Right atrium auricular region (tissue), 2 donors: ENCODE data around the gene NTN1. TPM values are rescaled to one million over a fixed set of nuclear protein-coding genes. Genes with fewer than 3 reads are reported as not detected.

Source experiments
- DNase-seq: peaks from one replicate; pipeline ENCODE4 v3.0.0-alpha.2; 2019; ENCODE audit warnings: low spot score
- H3K27ac ChIP-seq, 2 donors: fragments of 200-600 bp; sonication (generic); 1 replicate in 1 of 2; 2 replicates in 1 of 2; pipeline ENCODE4 v1.5.1; 2016 to 2019
- H3K27me3 ChIP-seq, 2 donors: fragments of 200-600 bp; sonication (generic); one replicate each; pipeline versions ENCODE4 v1.5.1 to v1.6.0; 2017 to 2019
- H3K36me3 ChIP-seq: fragments of 200-600 bp; sonication (generic); one replicate; pipeline ENCODE4 v1.5.1; 2016
- H3K4me1 ChIP-seq, 2 donors: fragments of 200-600 bp; sonication (generic); one replicate each; pipeline versions ENCODE4 v1.5.1 to v1.6.0; 2017 to 2019
- H3K4me3 ChIP-seq, 2 donors: fragments of 200-600 bp; sonication (generic); 1 replicate in 1 of 2; 2 replicates in 1 of 2; pipeline ENCODE4 v1.5.1; 2017 to 2019; ENCODE audit warnings: mild to moderate bottlenecking in 1 of 2, moderate library complexity in 1 of 2
- H3K9me3 ChIP-seq, 2 donors: fragments of 200-600 bp; sonication (generic); one replicate each; pipeline ENCODE4 v1.5.1; 2019
- total RNA-seq, 2 donors: library from RNA; depleted of rRNA; stranded (reverse); fragments of >200 nt; gene quantifications; one replicate each; pipeline ENCODE4 v1.1.0, GENCODE V29; 2016
- TF ChIP-seq, protein P1 (sequence below), 2 donors: fragments of 200-600 bp; sonication (generic); IDR thresholded peaks; one replicate each; pipeline ENCODE4 v1.5.1; 2019; ENCODE audit warnings: antibody characterized with exemption in 2 of 2

NTN1 gene
- total RNA-seq, 2 donors from 2014 or later, result 142 to 163 TPM

GRCh38 chr17:9004132-9004960 is 17.0 kb upstream of the NTN1 start:
- H3K4me1 ChIP-seq, result peaks cover 0 to 21% of the 10 kb centered on the region in 2 donors
- no peaks in the 10 kb centered on the region for H3K36me3 ChIP-seq
- TF ChIP-seq, protein P1, sequence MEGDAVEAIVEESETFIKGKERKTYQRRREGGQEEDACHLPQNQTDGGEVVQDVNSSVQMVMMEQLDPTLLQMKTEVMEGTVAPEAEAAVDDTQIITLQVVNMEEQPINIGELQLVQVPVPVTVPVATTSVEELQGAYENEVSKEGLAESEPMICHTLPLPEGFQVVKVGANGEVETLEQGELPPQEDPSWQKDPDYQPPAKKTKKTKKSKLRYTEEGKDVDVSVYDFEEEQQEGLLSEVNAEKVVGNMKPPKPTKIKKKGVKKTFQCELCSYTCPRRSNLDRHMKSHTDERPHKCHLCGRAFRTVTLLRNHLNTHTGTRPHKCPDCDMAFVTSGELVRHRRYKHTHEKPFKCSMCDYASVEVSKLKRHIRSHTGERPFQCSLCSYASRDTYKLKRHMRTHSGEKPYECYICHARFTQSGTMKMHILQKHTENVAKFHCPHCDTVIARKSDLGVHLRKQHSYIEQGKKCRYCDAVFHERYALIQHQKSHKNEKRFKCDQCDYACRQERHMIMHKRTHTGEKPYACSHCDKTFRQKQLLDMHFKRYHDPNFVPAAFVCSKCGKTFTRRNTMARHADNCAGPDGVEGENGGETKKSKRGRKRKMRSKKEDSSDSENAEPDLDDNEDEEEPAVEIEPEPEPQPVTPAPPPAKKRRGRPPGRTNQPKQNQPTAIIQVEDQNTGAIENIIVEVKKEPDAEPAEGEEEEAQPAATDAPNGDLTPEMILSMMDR (IDR thresholded peaks at IDR 0.05), result no peak
- no peaks in the 10 kb centered on the region for H3K9me3 ChIP-seq
- H3K4me3 ChIP-seq, result peak overlapping the region; percentile 47 to 60
- peak; percentile 50 for DNase-seq
- no peak overlapping the region for H3K27ac ChIP-seq
- no peaks in the 10 kb centered on the region for H3K27me3 ChIP-seq

DNA sequence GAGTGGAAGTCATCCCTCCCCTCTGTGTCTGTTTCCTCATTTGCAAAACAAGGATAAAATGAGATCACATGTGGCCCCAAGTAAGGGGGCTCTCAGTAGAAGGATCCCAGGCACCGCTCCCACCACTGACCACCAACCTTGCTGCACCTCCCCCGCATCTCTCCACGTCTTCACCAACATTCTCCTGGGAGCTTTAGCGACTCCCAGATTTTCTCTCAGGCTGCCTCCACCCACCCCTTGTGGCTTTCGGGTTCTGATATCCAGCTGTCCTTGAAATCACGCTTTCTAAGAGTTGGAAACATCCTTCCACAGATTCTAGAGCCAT is 16.4 kb upstream of the NTN1 start:
- TF ChIP-seq, protein P1 (IDR thresholded peaks at IDR 0.05), result no peak
- H3K27me3 ChIP-seq, result no peaks in the 10 kb centered on the region

GRCh38 chr17:9006175-9006767 is 15.0 kb upstream of the NTN1 start:
- Histone ChIP-seq H3K36me3 (no peaks in the 10 kb centered on the region), H3K27me3 (no peaks in the 10 kb centered on the region), H3K4me3 (no peak overlapping the region), H3K4me1 (peaks cover 0 to 21% of the 10 kb centered on the region in 2 donors), H3K27ac (no peak overlapping the region), H3K9me3 (no peaks in the 10 kb centered on the region)
- TF ChIP-seq, protein P1 (IDR thresholded peaks at IDR 0.05), result no peak
- DNase-seq, result no peak

More for the DNA sequence above, 16.4 kb upstream of the NTN1 start:
- H3K4me3 ChIP-seq, result no peak overlapping the region
- H3K9me3 ChIP-seq, result no peaks in the 10 kb centered on the region
- no peak overlapping the region for H3K27ac ChIP-seq
- no peaks in the 10 kb centered on the region for H3K36me3 ChIP-seq
- no peak for DNase-seq
- peaks cover 0 to 21% of the 10 kb centered on the region in 2 donors for H3K4me1 ChIP-seq

GRCh38 chr17:9007052-9007714 is 14.1 kb upstream of the NTN1 start:
- no peak overlapping the region for H3K4me3 ChIP-seq
- H3K36me3 ChIP-seq, result no peaks in the 10 kb centered on the region
- H3K27ac ChIP-seq, result no peak overlapping the region
- TF ChIP-seq, protein P1 (IDR thresholded peaks at IDR 0.05), result no peak
- no peaks in the 10 kb centered on the region for H3K9me3 ChIP-seq
- peaks cover 0 to 21% of the 10 kb centered on the region in 2 donors for H3K4me1 ChIP-seq
- no peaks in the 10 kb centered on the region for H3K27me3 ChIP-seq
- DNase-seq, result no peak

DNA sequence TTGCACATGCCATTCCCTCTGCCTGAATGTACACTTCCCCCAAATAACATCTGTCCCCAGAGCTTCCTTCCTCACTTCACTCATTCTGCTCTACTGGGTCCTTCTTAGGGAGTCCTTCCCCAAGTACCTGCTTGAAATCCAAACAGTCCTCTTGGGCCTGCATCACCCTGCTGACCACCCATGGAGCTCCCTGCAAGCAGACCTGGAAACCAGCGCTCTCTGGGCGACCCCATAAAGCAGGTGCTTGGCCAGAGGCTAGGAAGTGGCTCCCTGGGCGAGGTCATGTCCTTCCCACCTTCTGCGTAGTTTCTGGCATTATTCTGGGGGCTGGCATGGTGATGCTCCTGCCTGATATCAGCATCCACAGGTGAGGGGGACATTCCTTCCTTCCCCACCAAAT is 12.2 kb upstream of the NTN1 start:
- H3K36me3 ChIP-seq, result no peaks in the 10 kb centered on the region
- TF ChIP-seq, protein P1 (IDR thresholded peaks at IDR 0.05), result no peak
- H3K27me3 ChIP-seq, result no peaks in the 10 kb centered on the region

More for the DNA sequence above, 12.2 kb upstream of the NTN1 start:
- Histone ChIP-seq H3K4me1 (peaks cover 0 to 6% of the 10 kb centered on the region in 2 donors), H3K27ac (no peak overlapping the region), H3K9me3 (no peaks in the 10 kb centered on the region), H3K4me3 (no peak overlapping the region)
- no peak for DNase-seq
